ENCODE data around the gene NELFB. TPM values are rescaled to one million over a fixed set of nuclear protein-coding genes. Genes with fewer than 3 reads are reported as not detected.
A peak's percentile ranks its signal among the peaks of the same experiment; 100 is the strongest.

NELFB gene
- total RNA-seq, 1 donor from 2014 or later: 39.2 TPM

GRCh38 chr9:137223078-137223970 is 31.8 kb upstream of the NELFB start:
- peak; percentile 98 for DNase-seq (ENCODE audit: low spot score)

GRCh38 chr9:137224830-137225694 is 30.1 kb upstream of the NELFB start, which contains the start of gene CYSRT1:
TSS of gene CYSRT1 (plus strand) at chr9:137225174. CDS start at chr9:137225622, 448 bp downstream.
- no peak for DNase-seq (ENCODE audit: low spot score)

DNA sequence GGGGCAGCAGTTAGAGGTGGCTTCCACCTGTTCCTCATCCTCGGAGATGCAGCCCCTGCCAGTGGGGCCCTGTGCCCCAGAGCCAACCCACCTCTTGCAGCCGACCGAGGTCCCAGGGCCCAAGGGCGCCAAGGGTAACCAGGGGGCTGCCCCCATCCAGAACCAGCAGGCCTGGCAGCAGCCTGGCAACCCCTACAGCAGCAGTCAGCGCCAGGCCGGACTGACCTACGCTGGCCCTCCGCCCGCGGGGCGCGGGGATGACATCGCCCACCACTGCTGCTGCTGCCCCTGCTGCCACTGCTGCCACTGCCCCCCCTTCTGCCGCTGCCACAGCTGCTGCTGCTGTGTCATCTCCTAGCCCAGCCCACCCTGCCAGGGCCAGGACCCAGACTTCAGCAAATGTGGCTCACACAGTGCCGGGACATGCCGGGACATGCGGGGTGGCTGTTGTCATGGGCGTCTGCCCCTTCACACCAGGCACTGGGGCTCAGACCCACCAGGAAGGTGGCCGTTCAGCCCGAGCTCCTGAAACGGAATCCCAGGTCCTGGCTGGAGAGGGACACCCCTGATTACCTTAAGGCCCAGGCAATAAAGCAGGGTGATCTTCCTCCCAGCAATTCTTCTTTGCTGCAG is 29.3 kb upstream of the NELFB start:
- no peak for DNase-seq (ENCODE audit: low spot score)

DNA sequence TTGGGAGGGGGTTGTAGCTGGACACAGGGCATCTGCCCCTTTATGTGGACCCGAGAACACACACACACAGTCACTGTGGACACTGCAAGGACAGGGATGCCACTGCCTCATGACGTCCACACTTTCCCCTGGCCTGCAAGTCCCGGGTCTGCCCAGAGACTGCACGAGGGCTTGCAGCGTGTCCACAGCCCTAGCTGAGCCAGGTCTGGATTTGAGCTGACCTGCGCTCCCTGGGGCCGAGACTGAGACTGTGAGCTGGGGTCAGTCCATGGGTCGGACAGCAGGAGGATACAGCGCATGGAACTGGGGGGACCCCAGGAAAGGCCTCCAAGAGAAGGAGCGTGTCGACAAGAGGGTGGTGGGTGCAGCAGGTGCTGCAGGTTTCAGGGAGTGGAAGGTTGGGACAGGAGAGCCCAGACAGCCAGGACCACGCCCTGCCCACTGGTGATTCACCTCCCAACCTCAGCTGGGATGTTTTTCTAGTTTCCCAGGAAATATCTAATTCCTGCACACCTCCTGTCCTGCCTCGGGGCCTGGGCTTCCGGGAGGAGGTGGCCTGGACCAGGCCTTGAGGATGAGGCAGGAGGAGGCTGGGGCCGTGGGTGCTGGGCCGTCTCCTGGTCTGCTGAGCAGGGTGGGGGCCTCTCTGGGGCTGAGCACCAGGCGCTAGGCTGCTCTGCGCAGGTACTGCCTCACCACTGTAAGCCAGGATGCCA is 28.6 kb upstream of the NELFB start:
- DNase-seq (ENCODE audit: low spot score): no peak

DNA sequence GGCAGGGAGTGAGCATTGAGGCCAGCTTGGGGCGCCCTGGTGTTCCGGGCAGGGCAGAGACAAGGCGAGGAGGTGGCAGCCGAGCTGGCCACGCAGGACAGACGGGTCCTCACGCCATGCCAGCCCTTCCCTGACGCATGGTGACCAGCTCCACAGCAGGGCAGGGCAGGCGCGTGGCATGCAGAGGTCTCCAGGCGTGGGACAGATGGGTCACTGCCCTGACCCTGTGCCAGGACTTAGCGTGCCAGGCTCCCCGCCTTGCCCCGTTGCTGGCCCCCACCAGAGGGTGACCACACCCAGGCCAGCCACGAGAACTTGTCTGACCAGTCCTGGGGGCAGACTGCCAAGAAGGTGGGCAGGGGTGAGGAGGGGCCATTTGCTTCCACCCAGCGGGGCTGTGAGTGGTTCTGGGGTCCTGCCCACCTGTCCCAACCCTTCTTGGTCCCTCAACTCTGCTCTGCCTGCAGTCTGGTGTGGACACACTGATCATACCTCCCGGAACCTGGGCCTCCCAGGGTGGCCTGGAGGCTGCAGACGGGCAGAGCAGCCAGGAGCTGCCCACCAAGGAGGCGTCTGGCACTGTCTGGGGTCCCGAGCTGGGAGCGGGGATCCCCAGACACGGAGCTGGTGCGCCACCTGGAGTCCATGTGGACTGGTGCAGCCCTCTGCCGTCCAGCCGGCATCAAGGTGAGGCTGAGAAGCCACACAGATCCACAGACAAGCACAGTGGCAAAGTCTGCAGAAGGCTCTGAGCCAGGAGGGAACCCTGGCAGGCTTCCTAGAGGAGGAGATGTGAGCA is 27.9 kb upstream of the NELFB start, which contains the start of gene RNF224:
TSS of gene RNF224 (plus strand) at position 449 of the 799 bp plus-strand sequence. CDS start 834 bp downstream, outside the sequence.
- DNase-seq (ENCODE audit: low spot score): no peak

DNA sequence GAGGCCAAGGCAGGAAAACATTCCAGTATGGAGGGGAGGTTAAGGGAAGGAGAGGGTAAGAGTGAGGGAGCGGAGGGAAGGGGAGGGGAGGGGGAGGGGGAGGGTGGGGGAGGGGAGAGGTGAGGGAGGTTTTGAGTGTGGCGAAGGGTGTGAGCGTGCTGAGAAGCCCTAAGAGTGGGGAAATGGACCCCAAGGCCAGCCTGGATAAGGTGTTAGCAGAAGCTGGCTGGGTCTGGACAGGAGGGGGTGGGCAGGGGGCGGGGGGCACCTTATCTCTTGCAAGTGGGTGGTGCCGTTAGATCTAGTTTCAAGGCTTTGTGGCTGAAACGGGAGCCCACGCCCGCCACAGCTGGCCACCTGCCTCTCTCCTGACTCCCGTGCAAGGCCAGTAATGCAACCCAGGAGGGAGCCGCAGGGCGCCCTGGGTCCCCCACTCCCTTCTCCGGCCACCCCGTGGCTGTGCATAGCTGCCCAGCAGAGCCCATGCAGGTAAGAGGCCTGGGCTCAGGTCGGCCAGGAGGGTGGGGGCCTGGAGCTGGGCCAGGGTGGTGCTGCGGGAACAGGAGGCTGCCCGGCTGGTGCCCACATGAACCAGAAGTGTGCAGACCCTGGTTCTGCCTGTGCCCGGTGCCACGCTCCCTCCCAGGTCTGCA is 27.1 kb upstream of the NELFB start:
- no peak for DNase-seq (ENCODE audit: low spot score)

GRCh38 chr9:137228506-137228967 is 26.6 kb upstream of the NELFB start:
- no peak for DNase-seq (ENCODE audit: low spot score)

DNA sequence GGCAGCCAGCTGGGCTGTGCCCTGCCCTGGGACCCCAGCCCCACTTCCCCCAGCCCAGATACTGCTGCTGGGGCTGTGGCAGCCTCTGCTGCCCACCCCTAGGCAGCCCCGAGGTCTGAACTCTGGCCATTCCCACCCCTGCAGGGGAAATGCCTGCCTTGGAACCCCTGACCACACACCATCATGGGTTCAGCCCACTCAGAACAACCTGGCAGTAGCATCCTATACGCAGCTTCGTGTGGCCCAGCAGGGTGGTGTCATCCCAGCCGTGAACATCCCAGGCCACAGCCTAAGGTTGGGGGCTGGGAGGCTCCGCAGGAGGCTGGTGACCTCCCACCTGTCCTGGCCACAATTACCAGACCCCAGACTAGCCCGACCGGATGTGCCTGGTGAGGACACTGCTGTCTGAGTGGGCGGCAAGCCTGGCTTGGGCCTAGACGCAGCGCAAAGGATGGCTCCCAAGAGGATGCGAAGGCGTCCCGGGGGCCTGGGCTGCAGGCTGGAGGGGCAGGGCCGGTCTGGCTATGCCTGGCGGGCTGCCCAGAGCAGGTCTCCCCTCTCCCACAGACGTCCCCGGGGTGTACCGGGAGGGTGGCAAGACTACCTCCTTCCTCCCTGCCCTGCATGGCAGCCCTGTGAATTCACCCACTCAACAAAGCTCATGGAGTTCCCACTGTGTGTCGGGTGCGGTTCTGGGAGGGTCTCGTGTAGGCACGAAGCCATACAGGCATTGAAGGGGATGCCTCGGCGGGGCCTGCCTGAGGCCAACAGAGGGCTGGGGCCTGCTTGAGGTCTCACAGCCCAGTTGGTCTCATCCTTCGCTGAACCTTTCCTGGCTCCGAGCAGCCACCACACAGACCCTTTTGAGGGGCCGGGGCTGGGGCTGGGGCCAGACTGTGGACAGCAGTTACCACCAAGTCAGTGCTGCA is 25.9 kb upstream of the NELFB start:
- no peak for DNase-seq (ENCODE audit: low spot score)

GRCh38 chr9:137229903-137230704 is 25.0 kb upstream of the NELFB start:
- DNase-seq (ENCODE audit: low spot score): no peak

- DNase-seq (ENCODE audit: low spot score): no peak
These were observed 24.3 kb upstream of the NELFB start, which contains the start of gene SLC34A3 for GRCh38 chr9:137230705-137231371. TSS of gene SLC34A3 (plus strand) at chr9:137230901. CDS start at chr9:137231703, 802 bp downstream.

GRCh38 chr9:137231372-137232039 is 23.6 kb upstream of the NELFB start:
- no peak for DNase-seq (ENCODE audit: low spot score)

GRCh38 chr9:137232101-137232500 is 23.0 kb upstream of the NELFB start:
- no peak for DNase-seq (ENCODE audit: low spot score)

- no peak for DNase-seq (ENCODE audit: low spot score)
These were observed 22.6 kb upstream of the NELFB start for GRCh38 chr9:137232510-137232909.

DNA sequence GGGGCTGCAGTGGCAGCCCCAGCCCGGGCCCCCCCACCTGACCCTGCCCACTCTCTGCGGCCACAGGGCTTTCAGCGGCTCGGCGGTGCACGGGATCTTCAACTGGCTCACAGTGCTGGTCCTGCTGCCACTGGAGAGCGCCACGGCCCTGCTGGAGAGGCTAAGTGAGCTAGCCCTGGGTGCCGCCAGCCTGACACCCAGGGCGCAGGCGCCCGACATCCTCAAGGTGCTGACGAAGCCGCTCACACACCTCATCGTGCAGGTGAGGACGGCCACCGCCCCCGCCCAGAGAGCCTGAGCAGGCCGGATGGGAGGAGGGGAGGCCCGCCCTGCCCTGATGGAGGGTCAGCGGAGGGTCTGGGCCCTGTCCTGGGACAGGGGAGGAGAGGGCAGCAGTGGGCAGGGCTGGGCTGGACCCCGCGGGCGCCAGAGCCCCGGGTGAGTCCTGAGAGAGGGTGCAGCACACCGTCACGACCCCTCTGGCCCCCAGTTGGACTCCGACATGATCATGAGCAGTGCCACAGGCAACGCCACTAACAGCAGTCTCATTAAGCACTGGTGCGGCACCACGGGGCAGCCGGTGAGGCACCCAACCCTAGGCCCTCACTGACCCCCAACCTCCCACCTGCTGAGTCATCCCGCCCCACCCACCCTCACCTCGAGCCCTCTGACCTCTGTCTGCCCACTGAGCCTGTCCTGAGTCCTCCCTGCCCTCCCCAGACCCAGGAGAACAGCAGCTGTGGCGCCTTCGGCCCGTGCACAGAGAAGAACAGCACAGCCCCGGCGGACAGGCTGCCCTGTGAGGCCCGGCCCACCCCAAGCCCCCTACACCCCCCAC is 21.8 kb upstream of the NELFB start:
- DNase-seq (ENCODE audit: low spot score): no peak

DNA sequence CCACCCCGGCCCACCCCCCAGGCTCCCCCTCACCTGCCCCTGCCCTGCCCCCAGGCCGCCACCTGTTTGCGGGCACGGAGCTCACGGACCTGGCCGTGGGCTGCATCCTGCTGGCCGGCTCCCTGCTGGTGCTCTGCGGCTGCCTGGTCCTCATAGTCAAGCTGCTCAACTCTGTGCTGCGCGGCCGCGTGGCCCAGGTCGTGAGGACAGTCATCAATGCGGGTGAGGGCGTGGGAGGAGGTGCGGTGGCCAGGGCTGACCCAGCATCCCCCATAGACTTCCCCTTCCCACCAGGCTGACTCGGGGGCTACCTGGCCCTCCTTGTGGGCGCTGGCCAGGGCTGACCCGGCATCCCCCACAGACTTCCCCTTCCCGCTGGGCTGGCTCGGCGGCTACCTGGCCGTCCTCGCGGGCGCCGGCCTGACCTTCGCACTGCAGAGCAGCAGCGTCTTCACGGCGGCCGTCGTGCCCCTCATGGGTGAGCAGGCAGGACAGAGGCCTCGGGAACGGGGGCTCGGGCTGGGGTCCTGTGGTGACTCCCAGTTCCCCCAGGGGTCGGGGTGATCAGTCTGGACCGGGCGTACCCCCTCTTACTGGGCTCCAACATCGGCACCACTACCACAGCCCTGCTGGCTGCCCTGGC is 21.0 kb upstream of the NELFB start:
- DNase-seq (ENCODE audit: low spot score): no peak
